CD14-positive monocyte (primary cell): Measurements from ENCODE around the gene TRAK2. TPM values are rescaled to one million over a fixed set of nuclear protein-coding genes. Genes with fewer than 3 reads are reported as not detected.

Source experiments
- DNase-seq, 3 donors: peaks; one replicate each; pipeline ENCODE4 v3.0.0-alpha.2; 2011 to 2022
- H2AFZ ChIP-seq: 2 replicates; pipeline ENCODE4 v1.6.0; 2012; ENCODE audit warnings: mild to moderate bottlenecking, low read depth, low read length, inconsistent platforms; ENCODE audit not compliant: insufficient read depth, poor library complexity, severe bottlenecking
- H3K27ac ChIP-seq, 2 donors: 1 replicate in 1 of 2; 2 replicates in 1 of 2; pipeline ENCODE4 v1.5.1; 2012 to 2013; ENCODE audit warnings: low read length in 2 of 2, control low read depth in 1 of 2, inconsistent platforms in 1 of 2, low read depth in 1 of 2, mild to moderate bottlenecking in 1 of 2
- H3K27me3 ChIP-seq, 2 donors: one replicate each; pipeline versions ENCODE4 v1.6.0 to v1.6.1; 2011 to 2013; ENCODE audit warnings: low read length in 2 of 2; ENCODE audit not compliant: control insufficient read depth in 2 of 2, insufficient read depth in 2 of 2
- H3K36me3 ChIP-seq, 2 donors: replicated peaks in 1 of 2; 1 replicate in 1 of 2; 2 replicates in 1 of 2; pipeline versions ENCODE4 v1.5.1 to v1.6.1; 2012 to 2013; ENCODE audit warnings: low read length in 2 of 2, control low read depth in 1 of 2, inconsistent platforms in 1 of 2, mild to moderate bottlenecking in 1 of 2; ENCODE audit not compliant: insufficient read depth in 2 of 2, control insufficient read depth in 1 of 2
- H3K4me1 ChIP-seq, 2 donors: 1 replicate in 1 of 2; 2 replicates in 1 of 2; pipeline versions ENCODE4 v1.5.1 to v1.6.1; 2012 to 2013; ENCODE audit warnings: low read length in 2 of 2, control low read depth in 1 of 2, inconsistent platforms in 1 of 2, mild to moderate bottlenecking in 1 of 2, moderate library complexity in 1 of 2; ENCODE audit not compliant: insufficient read depth in 2 of 2, control insufficient read depth in 1 of 2
- H3K4me2 ChIP-seq: replicated peaks from 2 replicates; pipeline ENCODE3; 2012; ENCODE audit warnings: low read length, moderate library complexity, mild to moderate bottlenecking; ENCODE audit not compliant: poor library complexity, severe bottlenecking; ENCODE audit errors: extremely low read depth
- H3K4me3 ChIP-seq, 3 experiments: fragments of 200-600 bp in 1 of 3; sonication (generic) in 1 of 3; replicated peaks in 1 of 3; 1 replicate in 2 of 3; 2 replicates in 1 of 3; pipeline ENCODE4 v1.5.1; 2011 to 2013; ENCODE audit warnings: low read length in 3 of 3, mild to moderate bottlenecking in 3 of 3, control low read depth in 2 of 3, low read depth in 2 of 3, inconsistent platforms in 1 of 3, moderate library complexity in 1 of 3
- H3K79me2 ChIP-seq: 2 replicates; pipeline ENCODE4 v1.6.0; 2012; ENCODE audit warnings: mild to moderate bottlenecking, control low read depth, inconsistent platforms, low read length, moderate library complexity; ENCODE audit not compliant: insufficient read depth
- H3K9ac ChIP-seq: 2 replicates; pipeline ENCODE4 v1.6.0; 2017; ENCODE audit warnings: low read length, mild to moderate bottlenecking; ENCODE audit not compliant: insufficient read depth, poor library complexity, severe bottlenecking
- H3K9me3 ChIP-seq, 2 donors: replicated peaks in 1 of 2; 1 replicate in 1 of 2; 2 replicates in 1 of 2; pipeline versions ENCODE4 v1.5.1 to v1.6.1; 2012 to 2013; ENCODE audit warnings: low read length in 2 of 2, control low read depth in 1 of 2; ENCODE audit not compliant: control insufficient read depth in 1 of 2, insufficient read depth in 1 of 2
- H4K20me1 ChIP-seq: 2 replicates; pipeline ENCODE4 v1.6.0; 2012; ENCODE audit warnings: mild to moderate bottlenecking, low read length, control low read depth, moderate library complexity; ENCODE audit not compliant: insufficient read depth
- H3K27ac Mint-ChIP-seq, 7 donors: one replicate each; pipeline ENCODE4 v1.8.0; 2020; ENCODE audit warnings: mild to moderate bottlenecking in 7 of 7, mixed read lengths in 7 of 7, moderate library complexity in 6 of 7, inconsistent platforms in 2 of 7
- H3K27me3 Mint-ChIP-seq, 3 donors: one replicate each; pipeline ENCODE4 v1.8.0; 2021 to 2022; ENCODE audit warnings: low read depth in 3 of 3, mild to moderate bottlenecking in 3 of 3, mixed read lengths in 3 of 3, moderate library complexity in 3 of 3, inconsistent platforms in 1 of 3
- H3K36me3 Mint-ChIP-seq, 2 donors: one replicate each; pipeline ENCODE4 v1.8.0; 2020; ENCODE audit warnings: mixed read lengths in 2 of 2, inconsistent platforms in 1 of 2, mild to moderate bottlenecking in 1 of 2
- H3K4me1 Mint-ChIP-seq: one replicate; pipeline ENCODE4 v1.8.0; 2020; ENCODE audit warnings: mild to moderate bottlenecking, mixed read lengths
- H3K4me3 Mint-ChIP-seq, 2 donors: one replicate each; pipeline ENCODE4 v1.8.0; 2020; ENCODE audit warnings: mild to moderate bottlenecking in 2 of 2, mixed read lengths in 2 of 2, moderate library complexity in 1 of 2
- H3K9me3 Mint-ChIP-seq, 7 donors: one replicate each; pipeline ENCODE4 v1.8.0; 2020 to 2022; ENCODE audit warnings: mixed read lengths in 7 of 7, mild to moderate bottlenecking in 6 of 7, moderate library complexity in 6 of 7, inconsistent platforms in 2 of 7
- WGBS: methylation state at CpG from one replicate; pipeline ENCODE4 v1.1.5; 2013; ENCODE audit warnings: missing lambda C conversion rate; ENCODE audit not compliant: insufficient coverage; 5-methylcytosine and 5-hydroxymethylcytosine counted together
- intact Hi-C, 2 donors: fragments of 100-400 bp; cut with micrococcal nuclease; formaldehyde crosslinking; loops; one replicate each; pipeline versions ENCODE4 v1.15.0 to v1.15.1; 2023
- polyA plus RNA-seq, 3 donors: library from polyadenylated mRNA; depleted of rRNA in 1 of 3; unstranded in 2 of 3; stranded (reverse) in 1 of 3; fragments of 300-500 nt in 2 of 3; fragments of >200 nt in 1 of 3; fragmentation: Illumina TruSeq in 2 of 3; gene quantifications; 1 replicate in 2 of 3; 2 replicates in 1 of 3; pipeline ENCODE4 v1.2.3, GENCODE V29; 2012 to 2021
- TF ChIP-seq, protein P1 (sequence below): fragments of 200-600 bp; IDR thresholded peaks from one replicate; pipeline ENCODE4 v1.8.0; 2022; ENCODE audit warnings: antibody characterized with exemption, mild to moderate bottlenecking

TRAK2 gene
- polyA plus RNA-seq, 3 donors, result 7.6 to 16.8 (median 15.3) TPM

DNA sequence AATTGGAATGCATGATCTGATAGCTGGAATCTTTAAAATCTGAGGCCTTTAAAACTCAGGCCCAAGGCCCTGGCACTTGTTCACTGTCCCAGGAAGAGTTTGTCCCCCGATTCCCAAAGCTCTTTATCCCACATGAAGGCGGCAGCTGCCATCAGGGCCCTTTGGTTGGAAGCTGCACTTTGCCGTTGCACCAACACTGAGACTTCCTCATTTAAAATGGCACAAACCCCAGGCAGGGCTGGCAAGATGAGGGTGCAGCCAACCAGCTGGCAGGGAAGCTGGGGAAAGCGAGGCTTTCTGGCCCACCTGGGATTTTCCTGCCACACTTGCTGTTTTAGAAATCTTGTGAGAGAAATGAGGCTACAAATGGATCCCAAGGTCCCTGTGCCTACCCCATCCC, 100.4 kb downstream of the TRAK2 start:
- H3K36me3 ChIP-seq, result peaks cover 0 to 5% of the 10 kb centered on the region in 2 donors
- no peak overlapping the region for H3K4me3 ChIP-seq
- peaks cover 0 to 2% (median 0%) of the 10 kb centered on the region in 3 donors for H3K27me3 Mint-ChIP-seq
- peaks cover 4% of the 10 kb centered on the region for H3K4me1 Mint-ChIP-seq
- intact Hi-C loops, result no loop called here
- H4K20me1 ChIP-seq, result no peaks in the 10 kb centered on the region
- no peaks in the 10 kb centered on the region for H3K27me3 ChIP-seq
- H3K36me3 Mint-ChIP-seq, result peaks cover 0 to 10% of the 10 kb centered on the region in 2 donors
- 94% methylated on average over 2 of the region's 4 CpGs for WGBS
- H2AFZ ChIP-seq, result no peak overlapping the region
- no peak overlapping the region for H3K9ac ChIP-seq
- no peaks in the 10 kb centered on the region for H3K79me2 ChIP-seq
- DNase-seq, result no peak
- TF ChIP-seq, protein P1, sequence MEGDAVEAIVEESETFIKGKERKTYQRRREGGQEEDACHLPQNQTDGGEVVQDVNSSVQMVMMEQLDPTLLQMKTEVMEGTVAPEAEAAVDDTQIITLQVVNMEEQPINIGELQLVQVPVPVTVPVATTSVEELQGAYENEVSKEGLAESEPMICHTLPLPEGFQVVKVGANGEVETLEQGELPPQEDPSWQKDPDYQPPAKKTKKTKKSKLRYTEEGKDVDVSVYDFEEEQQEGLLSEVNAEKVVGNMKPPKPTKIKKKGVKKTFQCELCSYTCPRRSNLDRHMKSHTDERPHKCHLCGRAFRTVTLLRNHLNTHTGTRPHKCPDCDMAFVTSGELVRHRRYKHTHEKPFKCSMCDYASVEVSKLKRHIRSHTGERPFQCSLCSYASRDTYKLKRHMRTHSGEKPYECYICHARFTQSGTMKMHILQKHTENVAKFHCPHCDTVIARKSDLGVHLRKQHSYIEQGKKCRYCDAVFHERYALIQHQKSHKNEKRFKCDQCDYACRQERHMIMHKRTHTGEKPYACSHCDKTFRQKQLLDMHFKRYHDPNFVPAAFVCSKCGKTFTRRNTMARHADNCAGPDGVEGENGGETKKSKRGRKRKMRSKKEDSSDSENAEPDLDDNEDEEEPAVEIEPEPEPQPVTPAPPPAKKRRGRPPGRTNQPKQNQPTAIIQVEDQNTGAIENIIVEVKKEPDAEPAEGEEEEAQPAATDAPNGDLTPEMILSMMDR, result no peak
- no peak overlapping the region for H3K4me3 Mint-ChIP-seq
- no peak overlapping the region for H3K4me2 ChIP-seq
- H3K27ac ChIP-seq, result no peak overlapping the region
- no peaks in the 10 kb centered on the region for H3K4me1 ChIP-seq
- peaks cover 0 to 2% (median 0%) of the 10 kb centered on the region in 7 donors for H3K9me3 Mint-ChIP-seq
- H3K27ac Mint-ChIP-seq, result peak overlapping the region in 1 of 7 donors; percentile 30
- H3K9me3 ChIP-seq, result no peaks in the 10 kb centered on the region

DNA sequence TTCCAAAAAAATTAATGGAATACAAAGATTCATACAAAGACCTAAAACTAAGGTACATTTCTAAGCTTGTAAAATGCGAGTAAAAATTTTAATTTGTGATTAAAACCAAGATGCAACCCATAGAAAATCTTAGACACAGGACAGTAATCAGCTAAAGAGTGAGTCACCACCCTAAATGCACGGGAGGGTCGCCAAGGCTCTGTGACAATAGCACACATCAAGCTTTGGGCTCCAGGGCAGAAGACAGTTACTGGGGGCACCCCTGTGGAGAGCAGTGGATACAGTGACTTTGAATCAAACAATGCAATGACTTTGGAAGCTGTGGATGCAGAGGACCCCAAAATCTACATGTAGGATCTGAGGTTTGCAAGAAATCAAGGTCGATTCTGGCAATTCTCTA, 101.7 kb downstream of the TRAK2 start:
- H3K4me3 Mint-ChIP-seq, result no peak overlapping the region
- peaks cover 0 to 15% of the 10 kb centered on the region in 2 donors for H3K36me3 Mint-ChIP-seq
- no peak overlapping the region for H3K9ac ChIP-seq
- no peaks in the 10 kb centered on the region for H3K27me3 ChIP-seq
- H3K4me1 Mint-ChIP-seq, result peaks cover 4% of the 10 kb centered on the region
- whole genome bisulfite sequencing, result no CpG with 5 or more reads among the region's 4 CpGs
- DNase-seq, result no peak
- H4K20me1 ChIP-seq, result no peaks in the 10 kb centered on the region
- peaks cover 0 to 2% (median 0%) of the 10 kb centered on the region in 7 donors for H3K9me3 Mint-ChIP-seq
- H3K79me2 ChIP-seq, result no peaks in the 10 kb centered on the region
- H3K27me3 Mint-ChIP-seq, result peaks cover 0 to 2% (median 0%) of the 10 kb centered on the region in 3 donors
- no peaks in the 10 kb centered on the region for H3K4me1 ChIP-seq
- no peak overlapping the region for H3K27ac Mint-ChIP-seq
- H3K9me3 ChIP-seq, result no peaks in the 10 kb centered on the region
- no peak overlapping the region for H3K27ac ChIP-seq
- TF ChIP-seq, protein P1, result no peak
- H2AFZ ChIP-seq, result no peak overlapping the region
- H3K4me2 ChIP-seq, result no peak overlapping the region
- no peak overlapping the region for H3K4me3 ChIP-seq
- H3K36me3 ChIP-seq, result peaks cover 0 to 5% of the 10 kb centered on the region in 2 donors
- intact Hi-C loops, result no loop called here
